HG02678 (cell line): Measurements from ENCODE around the gene YKT6.
"Not testable (repeated sequence)": the region's sequence is repeated elsewhere in the genome, so short reads cannot be mapped to it uniquely, and the experiment has no call there.

Source experiments
- ATAC-seq: cut with Tn5 transposase; IDR thresholded peaks from one replicate; pipeline ENCODE4 v1.9.1; 2021; ENCODE audit warnings: mild to moderate bottlenecking, moderate library complexity; ENCODE audit not compliant: unreplicated experiment

Gene YKT6

GRCh38 chr7:44172352-44172751 is 28.4 kb upstream of the YKT6 start:
- no peak for ATAC-seq

- no peak for ATAC-seq
Observed at GRCh38 chr7:44172803-44173424, 27.9 kb upstream of the YKT6 start.

GRCh38 chr7:44173911-44174693 is 26.7 kb upstream of the YKT6 start:
- no peak for ATAC-seq

GRCh38 chr7:44174694-44174948 is 26.2 kb upstream of the YKT6 start:
- not testable (repeated sequence) for ATAC-seq

- ATAC-seq = no peak
Observed at GRCh38 chr7:44175730-44176129, 25.0 kb upstream of the YKT6 start.

- no peak for ATAC-seq
Observed at GRCh38 chr7:44176486-44176885, 24.3 kb upstream of the YKT6 start.

GRCh38 chr7:44177570-44178131 is 23.1 kb upstream of the YKT6 start:
- ATAC-seq = no peak

- ATAC-seq = no peak
Observed at GRCh38 chr7:44180631-44181030, 20.1 kb upstream of the YKT6 start.

GRCh38 chr7:44182827-44183226 is 18.0 kb upstream of the YKT6 start:
- ATAC-seq = no peak

- ATAC-seq = no peak
Observed at GRCh38 chr7:44183386-44183785, 17.4 kb upstream of the YKT6 start.

- ATAC-seq = no peak
Observed at GRCh38 chr7:44184206-44184872, 16.4 kb upstream of the YKT6 start.

GRCh38 chr7:44184873-44185446 is 15.8 kb upstream of the YKT6 start:
- no peak for ATAC-seq

- no peak for ATAC-seq
Observed at GRCh38 chr7:44185729-44186128, 15.0 kb upstream of the YKT6 start.

- ATAC-seq = no peak
Observed at GRCh38 chr7:44186736-44187135, 14.0 kb upstream of the YKT6 start.

GRCh38 chr7:44187636-44188416 is 13.0 kb upstream of the YKT6 start:
- ATAC-seq = no peak

- no peak for ATAC-seq
Observed at GRCh38 chr7:44188480-44189225, 12.1 kb upstream of the YKT6 start.

- no peak for ATAC-seq
Observed at GRCh38 chr7:44189286-44189992, 11.3 kb upstream of the YKT6 start, which contains the start of gene GCK. GCK (minus strand) TSS chr7:44189439; CDS start chr7:44188953, 486 bp downstream.

- no peak for ATAC-seq
Observed at GRCh38 chr7:44189993-44190872, 10.5 kb upstream of the YKT6 start.
